HepG2 (cell line): ENCODE results near the gene G6PD. TPM values are rescaled to one million over a fixed set of nuclear protein-coding genes. Genes with fewer than 3 reads are reported as not detected.

Experiments
- ADNP ChIP-seq: sonication (generic); formaldehyde crosslinking; IDR thresholded peaks from 2 replicates; pipeline ENCODE4 v1.4.0; 2020; ENCODE audit warnings: missing genetic modification reagents
- ELF1 ChIP-seq: sonication (generic); formaldehyde crosslinking; IDR thresholded peaks from 2 replicates; pipeline ENCODE4 v1.4.0; 2020; ENCODE audit warnings: missing genetic modification reagents
- ERF ChIP-seq: IDR thresholded peaks from 2 replicates; pipeline ENCODE4 v1.6.1; 2018; ENCODE audit warnings: missing biosample characterization, missing genetic modification reagents
- ETV5 ChIP-seq: IDR thresholded peaks from 2 replicates; pipeline ENCODE4 v1.6.1; 2018; ENCODE audit warnings: missing biosample characterization, missing genetic modification reagents, inconsistent platforms, borderline replicate concordance
- GABPA ChIP-seq, 2 experiments: IDR thresholded peaks; 2 replicates each; pipeline ENCODE4 v1.6.1; 2011 to 2016; ENCODE audit warnings: low read depth in 2 of 2, low read length in 1 of 2, missing biosample characterization in 1 of 2, missing genetic modification characterization in 1 of 2
- GABPB1 ChIP-seq: IDR thresholded peaks from 2 replicates; pipeline ENCODE4 v1.6.1; 2016; ENCODE audit warnings: mild to moderate bottlenecking, missing genetic modification reagents, moderate library complexity, missing compliant biosample characterization
- GZF1 ChIP-seq: sonication (generic); formaldehyde crosslinking; IDR thresholded peaks from 2 replicates; pipeline ENCODE4 v1.5.1; 2020; ENCODE audit warnings: mild to moderate bottlenecking, missing genetic modification reagents
- HDAC1 ChIP-seq: sonication (generic); formaldehyde crosslinking; IDR thresholded peaks from 2 replicates; pipeline ENCODE4 v1.5.1; 2020; ENCODE audit warnings: mild to moderate bottlenecking, missing genetic modification reagents
- HOXA3 ChIP-seq: sonication (generic); formaldehyde crosslinking; IDR thresholded peaks from 2 replicates; pipeline ENCODE4 v1.5.0; 2020; ENCODE audit warnings: missing genetic modification reagents
- KLF16 ChIP-seq, 2 experiments: sonication (generic) in 1 of 2; formaldehyde crosslinking in 1 of 2; IDR thresholded peaks; 2 replicates each; pipeline versions ENCODE4 v1.6.1 to v1.8.0; 2016 to 2023; ENCODE audit warnings: missing genetic modification reagents in 2 of 2, missing compliant biosample characterization in 1 of 2
- MBD4 ChIP-seq: IDR thresholded peaks from 2 replicates; pipeline ENCODE4 v1.6.1; 2012; ENCODE audit warnings: low read length, inconsistent platforms, borderline replicate concordance
- NCOA1 ChIP-seq: sonication (generic); formaldehyde crosslinking; IDR thresholded peaks from 2 replicates; pipeline ENCODE4 v1.9.0; 2021; ENCODE audit warnings: missing genetic modification reagents
- NFKB2 ChIP-seq: sonication (generic); formaldehyde crosslinking; IDR thresholded peaks from 2 replicates; pipeline ENCODE4 v1.4.0; 2020; ENCODE audit warnings: missing genetic modification reagents, borderline replicate concordance
- PHF8 ChIP-seq: sonication (generic); formaldehyde crosslinking; IDR thresholded peaks from 2 replicates; pipeline ENCODE4 v1.5.0; 2020; ENCODE audit warnings: missing genetic modification reagents
- POLR2AphosphoS5 ChIP-seq: IDR thresholded peaks from 2 replicates; pipeline ENCODE4 v1.6.1; 2012; ENCODE audit warnings: low read depth, low read length
- RAD51 ChIP-seq: fragments of 450-650 bp; IDR thresholded peaks from 2 replicates; pipeline ENCODE4 v1.6.1; 2016; ENCODE audit warnings: borderline replicate concordance
- RBFOX2 ChIP-seq: fragments of 200-400 bp; formaldehyde crosslinking; IDR thresholded peaks from 2 replicates; pipeline ENCODE4 v1.6.1; 2017; ENCODE audit warnings: low read depth, mild to moderate bottlenecking, low read length
- SP1 ChIP-seq, 2 experiments: fragments of 450-650 bp in 1 of 2; sonication (generic) in 1 of 2; formaldehyde crosslinking in 1 of 2; IDR thresholded peaks; 2 replicates each; pipeline versions ENCODE4 v1.4.0 to v1.6.1; 2016 to 2020; ENCODE audit warnings: missing genetic modification reagents in 1 of 2
- SP4 ChIP-seq: sonication (generic); formaldehyde crosslinking; IDR thresholded peaks from 2 replicates; pipeline ENCODE4 v1.8.1; 2023; ENCODE audit warnings: mild to moderate bottlenecking, missing genetic modification reagents
- TAF1 ChIP-seq: sonication (generic); formaldehyde crosslinking; IDR thresholded peaks from 2 replicates; pipeline ENCODE4 v1.4.0; 2020; ENCODE audit warnings: missing genetic modification reagents
- ZMYM3 ChIP-seq: sonication (generic); formaldehyde crosslinking; IDR thresholded peaks from 2 replicates; pipeline ENCODE4 v1.5.1; 2020; ENCODE audit warnings: mild to moderate bottlenecking, missing genetic modification reagents
- ZNF136 ChIP-seq: sonication (generic); formaldehyde crosslinking; IDR thresholded peaks from 2 replicates; pipeline ENCODE4 v1.8.1; 2022; ENCODE audit warnings: low read depth, mild to moderate bottlenecking, moderate library complexity, missing genetic modification reagents
- ZNF354B ChIP-seq: sonication (generic); formaldehyde crosslinking; IDR thresholded peaks from 2 replicates; pipeline ENCODE4 v1.8.0; 2022; ENCODE audit warnings: mild to moderate bottlenecking, missing genetic modification reagents
- ZNF781 ChIP-seq: sonication (generic); formaldehyde crosslinking; IDR thresholded peaks from 2 replicates; pipeline ENCODE4 v1.5.1; 2020; ENCODE audit warnings: borderline replicate concordance, mild to moderate bottlenecking, missing genetic modification reagents; ENCODE audit errors: not compliant biosample characterization
- ZSCAN12 ChIP-seq: sonication (generic); formaldehyde crosslinking; IDR thresholded peaks from 2 replicates; pipeline ENCODE4 v1.9.0; 2021; ENCODE audit warnings: mild to moderate bottlenecking, missing genetic modification reagents
- polyA plus RNA-seq, 8 experiments: library from polyadenylated mRNA; depleted of rRNA in 3 of 8; stranded (reverse) in 7 of 8; unstranded in 1 of 8; fragments of >200 nt; fragmentation: Illumina TruSeq in 4 of 8; extraction: Trizol in 4 of 8; gene quantifications; 2 replicates each; pipeline versions ENCODE4 v1.2.1 to v1.2.3, GENCODE V29; 2011 to 2016; ENCODE audit warnings: low read depth in 4 of 8, missing spikeins in 1 of 8, mixed read lengths in 1 of 8; ENCODE audit not compliant: insufficient read depth in 1 of 8
- total RNA-seq, 5 experiments: library from RNA; depleted of rRNA; stranded (reverse); fragments of >200 nt; fragmentation: Illumina TruSeq; extraction: Trizol; gene quantifications; 2 replicates each; pipeline ENCODE4 v1.2.3, GENCODE V29; 2016; ENCODE audit warnings: low read depth in 1 of 5
- TF ChIP-seq, protein P1 (sequence below): sonication (generic); formaldehyde crosslinking; IDR thresholded peaks from 2 replicates; pipeline ENCODE4 v1.4.0; 2020; ENCODE audit warnings: missing genetic modification reagents
- TF ChIP-seq, protein P2 (sequence below): sonication (generic); formaldehyde crosslinking; conservative IDR thresholded peaks from 2 replicates; pipeline ENCODE4 v1.8.0; 2022; ENCODE audit warnings: missing genetic modification reagents

G6PD gene
- total and polyA plus RNA-seq, 2 of the 13 experiments (the other 11 are each of a cell fraction or from before 2014, with no cell fraction given) = 18.8 to 28.8 TPM

GRCh38 chrX:154515966-154516655 is 30.5 kb downstream of the G6PD start, which contains the start of gene FAM3A (continued):
- TF ChIP-seq ETV5 (peak; percentile 45; the same call in 1 of the 2 replicates), ZSCAN12 (CRISPR knock-in tag) (no peak), ZNF781 (no peak), GZF1 (CRISPR knock-in tag) (no peak), GABPB1 (CRISPR knock-in tag) (peak; percentile 89), RAD51 (no peak), TAF1 (peak; percentile 48; the same call in 1 of the 2 replicates), GABPA (IDR thresholded peaks at IDR 0.05; ENCODE audit: low read depth, low read length) (peak; percentile 46), GABPA (CRISPR knock-in tag; IDR thresholded peaks at IDR 0.05; ENCODE audit: low read depth) (peak; percentile 84), NFKB2 (CRISPR knock-in tag) (0 out of 2 replicates have a peak, but pooled peaks have one; percentile 23), ZNF136 (CRISPR knock-in tag) (no peak), SP1 (IDR thresholded peaks at IDR 0.05) (no peak), SP1 (CRISPR knock-in tag; IDR thresholded peaks at IDR 0.05) (peak; percentile 65; the same call in 1 of the 2 replicates), KLF16 (CRISPR knock-in tag; IDR thresholded peaks at IDR 0.05) (peak in 1 of 2 experiments; percentile 28; a peak in 1 of 4 replicates), RBFOX2 (peak; percentile 59; the same call in 1 of the 2 replicates), ADNP (CRISPR knock-in tag) (no peak), ELF1 (CRISPR knock-in tag) (peak; percentile 67; the same call in 1 of the 2 replicates), ERF (CRISPR knock-in tag) (peak; percentile 28; the same call in 1 of the 2 replicates), POLR2AphosphoS5 (peak; percentile 82), SP4 (CRISPR knock-in tag) (peak; percentile 89), MBD4 (no peak), ZMYM3 (CRISPR knock-in tag) (no peak), HDAC1 (peak; percentile 63; the same call in 1 of the 2 replicates), HOXA3 (CRISPR knock-in tag) (peak; percentile 72), ZNF354B (CRISPR knock-in tag) (no peak), PHF8 (CRISPR knock-in tag) (peak; percentile 77), NCOA1 (no peak)
- TF ChIP-seq, protein P1, sequence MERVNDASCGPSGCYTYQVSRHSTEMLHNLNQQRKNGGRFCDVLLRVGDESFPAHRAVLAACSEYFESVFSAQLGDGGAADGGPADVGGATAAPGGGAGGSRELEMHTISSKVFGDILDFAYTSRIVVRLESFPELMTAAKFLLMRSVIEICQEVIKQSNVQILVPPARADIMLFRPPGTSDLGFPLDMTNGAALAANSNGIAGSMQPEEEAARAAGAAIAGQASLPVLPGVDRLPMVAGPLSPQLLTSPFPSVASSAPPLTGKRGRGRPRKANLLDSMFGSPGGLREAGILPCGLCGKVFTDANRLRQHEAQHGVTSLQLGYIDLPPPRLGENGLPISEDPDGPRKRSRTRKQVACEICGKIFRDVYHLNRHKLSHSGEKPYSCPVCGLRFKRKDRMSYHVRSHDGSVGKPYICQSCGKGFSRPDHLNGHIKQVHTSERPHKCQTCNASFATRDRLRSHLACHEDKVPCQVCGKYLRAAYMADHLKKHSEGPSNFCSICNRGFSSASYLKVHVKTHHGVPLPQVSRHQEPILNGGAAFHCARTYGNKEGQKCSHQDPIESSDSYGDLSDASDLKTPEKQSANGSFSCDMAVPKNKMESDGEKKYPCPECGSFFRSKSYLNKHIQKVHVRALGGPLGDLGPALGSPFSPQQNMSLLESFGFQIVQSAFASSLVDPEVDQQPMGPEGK (CRISPR knock-in tag) = 0 out of 2 replicates have a peak, but pooled peaks have one; percentile 18
- TF ChIP-seq, protein P2, sequence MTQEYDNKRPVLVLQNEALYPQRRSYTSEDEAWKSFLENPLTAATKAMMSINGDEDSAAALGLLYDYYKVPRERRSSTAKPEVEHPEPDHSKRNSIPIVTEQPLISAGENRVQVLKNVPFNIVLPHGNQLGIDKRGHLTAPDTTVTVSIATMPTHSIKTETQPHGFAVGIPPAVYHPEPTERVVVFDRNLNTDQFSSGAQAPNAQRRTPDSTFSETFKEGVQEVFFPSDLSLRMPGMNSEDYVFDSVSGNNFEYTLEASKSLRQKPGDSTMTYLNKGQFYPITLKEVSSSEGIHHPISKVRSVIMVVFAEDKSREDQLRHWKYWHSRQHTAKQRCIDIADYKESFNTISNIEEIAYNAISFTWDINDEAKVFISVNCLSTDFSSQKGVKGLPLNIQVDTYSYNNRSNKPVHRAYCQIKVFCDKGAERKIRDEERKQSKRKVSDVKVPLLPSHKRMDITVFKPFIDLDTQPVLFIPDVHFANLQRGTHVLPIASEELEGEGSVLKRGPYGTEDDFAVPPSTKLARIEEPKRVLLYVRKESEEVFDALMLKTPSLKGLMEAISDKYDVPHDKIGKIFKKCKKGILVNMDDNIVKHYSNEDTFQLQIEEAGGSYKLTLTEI (CRISPR knock-in tag) = no peak
